Measurements from ENCODE around the gene IRF2. TPM values are rescaled to one million over a fixed set of nuclear protein-coding genes. Genes with fewer than 3 reads are reported as not detected.

Gene IRF2
- total RNA-seq, 4 donors from 2014 or later, result 27.9 to 38.7 (median 29.9) TPM

GRCh38 chr4:184397516-184398163 lies 76.7 kb downstream of the IRF2 start:
- Histone ChIP-seq H3K9me3 (no peaks in the 10 kb centered on the region), H3K27me3 (no peaks in the 10 kb centered on the region), H3K36me3 (peaks cover 60% of the 10 kb centered on the region), H3K4me3 (no peak overlapping the region), H3K4me1 (peaks cover 17% of the 10 kb centered on the region), H3K27ac (no peak overlapping the region)
- TF ChIP-seq EP300 (IDR thresholded peaks at IDR 0.05), result no peak
- no peak for TF ChIP-seq CTCF (IDR thresholded peaks at IDR 0.05)
- TF ChIP-seq POLR2A (IDR thresholded peaks at IDR 0.05), result no peak
- TF ChIP-seq POLR2AphosphoS5 (IDR thresholded peaks at IDR 0.05), result no peak
- WGBS, result 55% methylated on average over 6 of the region's 6 CpGs
- no peak for DNase-seq (ENCODE audit: low spot score in 2 of 2)

- no peak for DNase-seq (ENCODE audit: low spot score in 2 of 2)
- WGBS, result 70% methylated on average over 14 of the region's 15 CpGs
- H3K27me3 ChIP-seq, result no peaks in the 10 kb centered on the region
- H3K27ac ChIP-seq, result no peak overlapping the region
- H3K36me3 ChIP-seq, result peaks cover 60% of the 10 kb centered on the region
- H3K9me3 ChIP-seq, result no peaks in the 10 kb centered on the region
- TF ChIP-seq CTCF (IDR thresholded peaks at IDR 0.05), result no peak
- H3K4me1 ChIP-seq, result peaks cover 17% of the 10 kb centered on the region
- H3K4me3 ChIP-seq, result no peak overlapping the region
Observed at GRCh38 chr4:184396570-184397515, 77.5 kb downstream of the IRF2 start.

DNA sequence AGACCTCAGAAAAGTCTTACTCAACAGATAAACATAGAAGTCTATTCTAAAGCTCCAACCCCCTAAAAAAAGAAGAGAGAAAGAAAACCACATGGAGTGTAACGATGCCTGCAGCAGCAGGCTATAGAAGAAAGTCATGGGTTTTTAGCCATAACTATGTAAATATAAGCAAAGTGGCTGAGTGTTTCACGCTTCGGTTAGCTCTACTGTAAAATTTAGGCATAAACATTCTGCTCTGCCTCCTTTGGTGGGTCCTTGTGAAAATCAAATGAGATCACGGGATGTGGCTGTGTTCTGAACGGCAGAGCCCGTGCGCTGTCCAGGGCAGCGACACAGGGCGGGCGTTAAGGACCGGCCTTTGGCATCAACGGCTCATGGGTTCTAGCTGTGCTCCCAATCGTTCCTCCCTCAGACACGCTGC lies 78.4 kb downstream of the IRF2 start:
- no peak for DNase-seq (ENCODE audit: low spot score in 2 of 2)
- no peak overlapping the region for H3K27ac ChIP-seq
- WGBS, result 92% methylated on average over 14 of the region's 14 CpGs

DNA sequence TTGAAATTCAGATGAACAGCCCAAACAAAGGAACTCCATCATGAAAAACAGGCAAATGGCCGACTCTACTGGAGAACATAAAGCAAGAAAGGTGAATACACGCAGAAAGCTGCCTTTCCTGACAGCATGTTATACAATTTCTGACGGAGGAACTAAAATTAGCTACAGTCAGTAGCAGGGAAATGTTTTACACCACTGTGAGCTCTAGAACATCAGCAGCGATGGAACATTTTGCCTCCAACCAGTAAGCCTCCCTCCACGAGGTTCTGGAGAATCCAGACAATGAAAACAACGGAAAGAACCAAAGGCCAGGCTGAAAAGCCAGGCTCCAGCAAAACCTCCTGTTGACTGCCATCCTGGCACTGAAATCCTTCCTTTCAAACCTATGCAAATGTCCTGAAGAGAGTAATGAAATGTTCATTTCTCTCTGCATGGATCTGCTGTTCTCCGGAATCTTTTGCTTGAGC lies 78.9 kb downstream of the IRF2 start:
- no peak overlapping the region for H3K27ac ChIP-seq
- TF ChIP-seq POLR2AphosphoS5 (IDR thresholded peaks at IDR 0.05), result no peak
- no peak for TF ChIP-seq POLR2A (IDR thresholded peaks at IDR 0.05)
- TF ChIP-seq EP300 (IDR thresholded peaks at IDR 0.05), result no peak
- TF ChIP-seq CTCF (IDR thresholded peaks at IDR 0.05), result no peak
- 87% methylated on average over 7 of the region's 7 CpGs for WGBS
- H3K4me3 ChIP-seq, result no peak overlapping the region
- no peaks in the 10 kb centered on the region for H3K27me3 ChIP-seq
- peaks cover 7% of the 10 kb centered on the region for H3K4me1 ChIP-seq
- peaks cover 70% of the 10 kb centered on the region for H3K36me3 ChIP-seq
- no peak for DNase-seq (ENCODE audit: low spot score in 2 of 2)
- no peaks in the 10 kb centered on the region for H3K9me3 ChIP-seq

More for the DNA sequence above, 78.4 kb downstream of the IRF2 start:
- peaks cover 67% of the 10 kb centered on the region for H3K36me3 ChIP-seq
- H3K9me3 ChIP-seq, result no peaks in the 10 kb centered on the region
- no peaks in the 10 kb centered on the region for H3K27me3 ChIP-seq
- peaks cover 9% of the 10 kb centered on the region for H3K4me1 ChIP-seq
- H3K4me3 ChIP-seq, result no peak overlapping the region
- TF ChIP-seq POLR2AphosphoS5 (IDR thresholded peaks at IDR 0.05) (no peak), CTCF (IDR thresholded peaks at IDR 0.05) (no peak)

Measured in suprapubic skin (tissue), 4 donors.